ENCODE measurements around the gene BEST2. TPM values are rescaled to one million over a fixed set of nuclear protein-coding genes. Genes with fewer than 3 reads are reported as not detected.

The BEST2 gene
- total RNA-seq, 1 experiment from 2014 or later, result 0.06 TPM

- no peak for DNase-seq (ENCODE audit: low spot score)
Measured at GRCh38 chr19:12767666-12768065, 16.1 kb downstream of the BEST2 start.

DNA sequence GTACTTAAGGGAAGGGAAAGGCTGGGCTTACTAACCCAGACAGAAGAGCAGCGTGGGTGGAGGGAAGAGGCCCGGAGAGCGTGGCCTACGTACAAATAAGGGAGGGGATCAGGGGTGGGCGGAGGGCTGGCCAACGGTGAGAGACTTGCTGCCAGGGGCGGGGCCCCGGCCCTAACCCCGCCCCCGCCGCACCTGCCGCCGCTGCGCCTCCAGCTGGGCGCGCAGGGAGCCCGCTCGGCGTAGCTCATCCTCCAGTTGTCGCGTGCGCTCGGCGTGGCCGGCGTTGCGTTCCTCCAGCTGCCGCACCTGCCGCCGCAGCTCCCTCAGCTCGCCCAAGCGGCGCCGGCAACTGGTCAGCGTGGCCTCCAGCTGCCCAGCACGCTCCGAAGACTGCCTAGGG, 18.1 kb downstream of the BEST2 start:
- DNase-seq (ENCODE audit: low spot score), result no peak

- no peak for DNase-seq (ENCODE audit: low spot score)
Measured at GRCh38 chr19:12770922-12771321, 19.3 kb downstream of the BEST2 start.

- no peak for DNase-seq (ENCODE audit: low spot score)
Measured at GRCh38 chr19:12772323-12772722, 20.7 kb downstream of the BEST2 start.

DNA sequence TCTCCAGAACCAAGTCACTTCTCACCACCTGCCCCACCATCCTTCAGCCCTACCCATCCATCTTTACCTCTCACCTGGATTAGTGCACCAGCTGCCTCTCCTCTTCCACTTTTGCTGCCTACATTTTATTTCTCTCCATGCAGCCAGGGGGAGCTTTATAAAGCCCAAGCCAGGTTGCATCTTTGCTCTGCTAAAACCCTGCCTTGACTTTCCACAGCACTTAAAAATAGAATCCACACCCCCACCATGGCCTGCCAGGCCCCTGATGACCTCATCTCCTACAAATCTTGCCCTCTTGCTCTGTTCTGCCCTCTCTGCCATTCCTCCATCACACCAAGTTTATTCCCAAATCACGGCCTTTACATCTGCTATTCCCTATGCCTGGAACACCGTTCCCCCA, 22.0 kb downstream of the BEST2 start:
- no peak for DNase-seq (ENCODE audit: low spot score)

- no peak for DNase-seq (ENCODE audit: low spot score)
Measured at GRCh38 chr19:12774588-12775555, 23.3 kb downstream of the BEST2 start, which contains the start of gene HOOK2. Gene HOOK2, minus strand, starts transcription at chr19:12775552. Its CDS starts 103 bp downstream, at chr19:12775449.

DNA sequence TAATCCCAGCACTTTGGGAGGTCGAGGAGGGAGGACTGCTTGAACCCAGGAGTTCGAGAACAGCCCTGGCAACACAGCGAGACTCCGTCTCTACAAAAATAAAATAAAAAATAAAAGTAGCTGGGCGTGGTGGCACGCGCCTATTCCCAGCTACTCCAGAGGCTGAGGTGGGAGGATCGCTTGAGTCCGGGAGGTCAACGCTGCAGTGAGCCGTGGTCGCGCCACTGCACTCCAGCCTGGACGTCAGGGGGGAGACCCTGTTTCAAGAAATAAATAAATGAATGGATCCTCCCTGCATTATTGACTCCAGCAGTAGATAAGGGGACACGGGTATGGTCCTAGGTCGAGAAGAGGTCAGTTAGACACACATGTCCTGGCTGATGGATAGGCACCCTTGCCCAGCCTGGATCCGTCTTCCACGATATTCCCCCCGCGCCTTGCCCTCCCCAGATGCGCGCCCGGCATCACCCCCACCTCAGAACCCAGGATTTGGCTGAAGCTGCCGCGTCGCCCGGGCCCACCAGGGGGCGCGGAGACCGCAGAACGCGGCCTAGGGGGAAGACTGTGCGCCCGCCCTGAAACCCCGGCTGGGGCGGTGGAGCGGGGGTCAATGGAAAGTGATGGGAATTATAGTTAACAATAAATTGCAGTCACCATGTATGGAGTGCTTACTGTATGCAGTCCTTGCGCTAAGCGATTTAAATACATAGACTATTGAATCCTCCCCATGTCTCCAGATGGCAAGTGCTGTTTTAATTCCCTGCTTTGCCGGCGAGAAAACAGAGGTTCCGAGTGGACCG, 25.8 kb downstream of the BEST2 start:
- no peak for DNase-seq (ENCODE audit: low spot score)

DNA sequence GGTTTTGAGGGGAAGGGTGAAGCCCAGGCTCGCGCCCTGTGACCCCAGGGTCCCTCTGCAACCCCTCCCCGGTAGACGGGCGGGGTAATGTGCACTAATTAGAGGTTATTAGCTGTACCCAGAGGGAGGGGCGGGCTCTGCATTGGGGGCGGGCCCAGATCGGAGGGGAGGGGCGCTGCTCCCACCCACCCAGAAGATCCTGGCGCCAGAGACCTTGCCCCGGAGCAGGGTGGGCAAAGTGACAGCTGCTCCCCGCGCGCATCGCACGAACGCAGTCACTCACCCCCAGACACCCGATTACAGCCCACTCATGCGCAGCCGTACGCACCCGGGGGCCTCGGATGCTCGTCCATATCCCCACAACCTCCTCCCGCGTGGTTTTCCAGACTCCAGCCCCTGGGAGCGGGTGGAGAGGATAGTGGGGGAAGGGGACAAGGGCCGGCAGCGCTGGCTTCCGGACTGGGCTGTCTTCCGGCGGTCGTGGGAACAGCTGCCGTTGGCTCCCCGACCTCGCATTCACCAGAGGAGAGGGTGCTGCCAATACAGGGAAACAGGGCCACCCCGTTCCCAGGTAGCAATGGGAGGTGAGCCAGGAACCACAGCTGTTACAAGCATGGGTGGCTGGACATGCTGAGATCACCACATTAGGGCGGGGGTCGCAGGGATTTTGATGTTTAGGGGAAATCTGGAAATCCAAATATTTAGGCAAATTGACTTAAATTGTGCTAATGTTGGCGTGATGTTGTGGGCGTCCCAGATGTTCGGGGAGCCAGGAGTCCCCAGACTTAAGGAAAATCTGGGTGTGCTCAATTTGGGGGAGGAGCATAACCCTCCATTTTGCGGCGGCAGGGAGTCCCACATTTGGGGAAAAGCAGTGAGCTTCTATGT, 26.7 kb downstream of the BEST2 start:
- peak; percentile 82 for DNase-seq (ENCODE audit: low spot score)

GRCh38 chr19:12778905-12779161, 27.2 kb downstream of the BEST2 start:
- no peak for DNase-seq (ENCODE audit: low spot score)

- peak; percentile 82 for DNase-seq (ENCODE audit: low spot score)
Measured at GRCh38 chr19:12779162-12779993, 27.8 kb downstream of the BEST2 start.

DNA sequence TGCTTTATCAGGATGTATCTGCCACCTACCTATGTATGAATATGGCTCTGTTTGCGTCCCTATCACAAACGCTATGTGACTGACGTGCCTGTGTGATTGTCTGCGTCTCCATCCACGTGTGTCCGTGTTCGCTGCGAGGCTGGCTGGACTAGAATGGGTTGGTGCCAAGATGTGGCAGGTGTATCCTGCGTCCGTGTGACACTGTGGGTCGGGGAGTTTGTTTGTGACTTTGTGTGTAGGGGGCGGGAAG, 30.5 kb downstream of the BEST2 start:
- DNase-seq (ENCODE audit: low spot score), result no peak

DNA sequence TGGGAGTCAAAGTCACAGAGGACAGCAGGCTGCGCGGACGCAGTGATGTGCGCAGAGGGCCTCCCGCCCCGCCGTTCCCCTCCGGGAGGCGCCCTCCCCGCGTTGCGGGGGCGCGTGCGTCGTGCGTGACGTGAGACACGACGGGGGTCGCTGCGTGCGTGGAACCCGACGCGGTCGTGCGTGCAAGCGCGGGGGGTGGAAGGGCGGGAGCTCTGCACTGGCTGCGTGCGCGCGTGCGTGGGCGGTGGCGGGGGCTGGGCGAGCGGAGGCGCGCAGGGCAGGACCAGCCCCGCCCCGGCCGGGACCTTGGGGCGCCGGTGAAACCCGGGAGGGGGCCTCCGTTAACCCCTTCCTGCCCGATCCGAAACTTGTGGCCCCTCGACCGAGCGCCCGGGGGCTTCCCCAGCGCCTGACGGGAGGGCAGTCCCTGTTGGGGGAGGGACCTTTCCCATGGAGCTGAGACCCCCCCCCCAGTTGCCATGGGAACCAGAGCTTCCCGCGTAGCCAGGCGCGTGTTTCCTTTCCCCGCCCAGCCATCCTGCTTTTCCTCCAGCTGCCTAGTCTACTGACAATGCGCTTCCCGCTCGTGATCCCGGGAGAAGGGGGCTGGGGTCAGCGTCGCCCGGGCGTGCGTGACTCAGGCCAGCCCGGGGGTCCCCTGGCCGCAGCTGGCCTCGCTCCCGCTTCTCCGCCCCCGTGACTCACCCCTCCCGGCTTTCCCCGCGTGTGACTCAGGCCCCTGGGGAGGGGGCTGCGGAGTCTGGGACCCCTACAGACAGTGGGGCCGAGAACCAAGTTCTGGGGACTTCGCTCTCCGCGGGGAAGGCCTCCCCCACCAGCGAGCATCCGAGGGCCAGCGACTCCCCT, 31.1 kb downstream of the BEST2 start:
- no peak for DNase-seq (ENCODE audit: low spot score)

DNA sequence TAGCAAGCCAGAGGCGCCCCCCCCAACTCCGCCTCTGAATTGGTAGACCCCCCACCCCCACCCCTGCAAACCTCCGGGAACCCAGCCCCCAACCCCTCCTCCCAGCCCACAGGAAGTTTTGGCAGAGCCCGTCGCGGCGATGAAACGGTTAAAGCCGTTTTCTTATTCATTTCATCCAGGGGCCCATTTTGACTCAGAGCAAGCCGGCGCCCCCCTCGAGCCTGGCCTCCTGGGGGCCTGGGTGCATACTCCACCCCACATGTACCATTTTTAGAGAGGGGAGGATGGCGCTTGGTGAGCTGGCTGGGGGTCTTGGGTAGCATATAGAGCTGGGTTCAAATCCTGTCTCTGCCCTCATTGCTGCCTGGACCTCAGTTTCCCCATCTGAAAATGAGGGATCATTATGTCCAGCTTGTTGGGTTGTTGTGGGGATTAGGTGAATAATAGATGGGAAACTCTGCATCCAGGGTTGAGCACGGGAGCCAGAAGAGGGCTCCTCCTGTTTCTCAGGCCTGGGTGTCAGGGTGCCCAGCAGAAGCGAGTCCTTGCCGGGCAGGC, 31.8 kb downstream of the BEST2 start:
- no peak for DNase-seq (ENCODE audit: low spot score)

GRCh38 chr19:12783849-12784393, 32.3 kb downstream of the BEST2 start:
- no peak for DNase-seq (ENCODE audit: low spot score)

DNA sequence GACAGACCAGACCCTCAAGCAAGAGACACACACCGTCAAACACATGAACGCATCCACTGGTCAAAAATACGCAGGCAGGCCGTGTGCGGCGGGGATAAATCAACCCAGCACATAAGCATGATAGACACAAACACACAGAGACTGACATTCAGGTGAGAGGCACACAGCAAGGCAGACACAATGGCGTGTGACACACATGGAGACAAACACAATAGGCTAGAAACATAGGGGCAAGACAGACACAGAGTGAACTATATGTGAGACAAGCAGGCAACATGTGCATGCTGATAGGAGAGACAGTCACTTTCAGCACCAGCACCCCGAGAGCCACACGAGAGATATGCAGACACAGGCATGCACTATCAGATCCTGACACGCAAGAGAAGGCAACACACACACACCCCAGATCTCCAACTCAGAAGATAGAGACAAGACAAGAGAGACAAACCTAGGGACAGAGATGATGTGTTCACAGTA, 32.8 kb downstream of the BEST2 start:
- DNase-seq (ENCODE audit: low spot score), result no peak

DNA sequence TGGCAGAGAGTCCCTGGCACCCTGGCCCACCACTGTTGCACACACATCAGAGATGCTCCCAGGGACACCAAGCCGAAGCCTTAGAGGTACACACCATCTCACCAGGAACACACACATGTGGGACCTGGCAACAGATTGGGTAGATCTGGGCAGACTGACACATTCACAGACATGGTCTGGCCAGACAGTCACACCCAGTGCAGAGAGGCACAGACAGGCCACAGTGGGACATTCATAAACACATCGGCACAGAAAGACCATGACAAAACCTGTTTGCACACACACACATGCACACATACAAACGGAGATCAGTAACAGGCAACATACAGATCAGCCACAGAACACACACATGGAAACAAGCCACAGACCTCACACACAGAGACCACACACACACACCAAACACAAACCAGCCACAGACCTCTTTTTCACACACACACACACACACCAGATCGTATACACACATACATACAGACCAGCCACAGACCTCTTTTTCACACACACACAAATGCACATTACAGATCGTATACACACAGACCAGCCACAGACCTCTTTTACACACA, 33.4 kb downstream of the BEST2 start:
- DNase-seq (ENCODE audit: low spot score), result no peak

DNA sequence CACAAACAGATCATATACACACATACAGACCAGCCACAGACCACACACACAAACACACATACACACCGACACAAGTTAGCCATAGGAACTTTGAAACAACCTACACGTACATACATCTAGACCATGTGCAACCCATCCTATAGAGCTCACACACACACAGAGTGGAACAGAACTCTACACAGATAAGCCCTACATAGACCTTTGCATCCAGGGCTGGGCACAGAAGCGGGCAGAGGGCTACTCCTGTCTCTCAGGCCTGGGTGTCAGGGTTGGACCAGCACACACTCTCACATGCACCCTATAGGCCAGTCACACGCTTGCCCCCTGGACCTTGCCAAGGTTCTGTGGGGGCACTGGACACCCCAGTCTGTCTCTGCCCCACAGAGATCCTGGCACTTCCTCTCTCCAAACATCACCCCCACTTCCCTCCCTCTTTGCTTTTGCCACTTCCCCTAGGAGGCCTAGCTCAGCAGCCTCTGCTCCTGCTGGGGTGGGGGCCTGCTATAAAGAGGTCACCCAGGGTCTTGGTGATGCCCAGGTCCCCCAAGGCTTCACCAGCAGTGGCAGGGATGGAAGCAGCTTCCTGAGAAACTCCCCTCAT, 33.9 kb downstream of the BEST2 start:
- no peak for DNase-seq (ENCODE audit: low spot score)

- no peak for DNase-seq (ENCODE audit: low spot score)
Measured at GRCh38 chr19:12786141-12786870, 34.7 kb downstream of the BEST2 start.

Measured in H4 (cell line).